Measurements from ENCODE around the gene SELENOS. TPM values are rescaled to one million over a fixed set of nuclear protein-coding genes. Genes with fewer than 3 reads are reported as not detected.

Gene SELENOS
- total and polyA plus RNA-seq, 2 experiments from 2014 or later: 127 to 158 TPM

DNA sequence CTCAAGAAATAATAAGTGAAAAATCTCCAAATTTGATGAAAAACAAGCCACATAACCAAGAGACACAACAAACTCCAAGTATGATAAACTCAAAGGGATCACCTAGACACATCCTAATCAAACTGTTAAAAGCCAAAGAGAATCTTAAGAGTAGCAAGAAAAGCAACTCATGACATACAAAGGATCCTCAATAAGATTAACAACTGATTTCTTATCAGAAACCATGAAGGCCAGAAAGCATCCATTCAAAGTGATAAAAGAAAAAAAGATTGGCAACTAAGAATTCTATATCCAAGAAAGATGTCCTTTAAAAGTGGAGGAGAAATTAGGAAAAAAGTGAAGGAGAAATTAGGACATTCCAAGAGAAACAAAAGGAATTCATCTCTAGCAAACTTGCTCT, 49.0 kb downstream of the SELENOS start:
- DNase-seq (ENCODE audit: low spot score): no peak
- Histone ChIP-seq H3K4me3 (no peak overlapping the region), H3K27me3 (no peaks in the 10 kb centered on the region), H3K9me2 (replicated peaks; ENCODE audit: insufficient read depth) (no peaks in the 10 kb centered on the region), H3K4me2 (no peak overlapping the region), H4K20me1 (ENCODE audit: insufficient read depth, poor library complexity, severe bottlenecking) (peaks cover 9% of the 10 kb centered on the region), H3K27ac (no peak overlapping the region), H3K79me2 (peaks cover 97% of the 10 kb centered on the region), H3K9me3 (ENCODE audit: low read depth) (peaks cover 9% of the 10 kb centered on the region), H3K4me1 (ENCODE audit: insufficient read depth) (no peaks in the 10 kb centered on the region), H2AFZ (no peak overlapping the region), H3K36me3 (replicated peaks; ENCODE audit: insufficient read depth, low read depth) (no peaks in the 10 kb centered on the region)
- TF ChIP-seq, protein P1, sequence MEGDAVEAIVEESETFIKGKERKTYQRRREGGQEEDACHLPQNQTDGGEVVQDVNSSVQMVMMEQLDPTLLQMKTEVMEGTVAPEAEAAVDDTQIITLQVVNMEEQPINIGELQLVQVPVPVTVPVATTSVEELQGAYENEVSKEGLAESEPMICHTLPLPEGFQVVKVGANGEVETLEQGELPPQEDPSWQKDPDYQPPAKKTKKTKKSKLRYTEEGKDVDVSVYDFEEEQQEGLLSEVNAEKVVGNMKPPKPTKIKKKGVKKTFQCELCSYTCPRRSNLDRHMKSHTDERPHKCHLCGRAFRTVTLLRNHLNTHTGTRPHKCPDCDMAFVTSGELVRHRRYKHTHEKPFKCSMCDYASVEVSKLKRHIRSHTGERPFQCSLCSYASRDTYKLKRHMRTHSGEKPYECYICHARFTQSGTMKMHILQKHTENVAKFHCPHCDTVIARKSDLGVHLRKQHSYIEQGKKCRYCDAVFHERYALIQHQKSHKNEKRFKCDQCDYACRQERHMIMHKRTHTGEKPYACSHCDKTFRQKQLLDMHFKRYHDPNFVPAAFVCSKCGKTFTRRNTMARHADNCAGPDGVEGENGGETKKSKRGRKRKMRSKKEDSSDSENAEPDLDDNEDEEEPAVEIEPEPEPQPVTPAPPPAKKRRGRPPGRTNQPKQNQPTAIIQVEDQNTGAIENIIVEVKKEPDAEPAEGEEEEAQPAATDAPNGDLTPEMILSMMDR (IDR thresholded peaks at IDR 0.05; ENCODE audit: poor library complexity): no peak
- no peak for TF ChIP-seq EZH2 (IDR thresholded peaks at IDR 0.05; ENCODE audit: borderline replicate concordance)
- no peak for TF ChIP-seq EZH2phosphoT487 (IDR thresholded peaks at IDR 0.05; ENCODE audit: low read depth, severe bottlenecking, unreplicated experiment)

DNA sequence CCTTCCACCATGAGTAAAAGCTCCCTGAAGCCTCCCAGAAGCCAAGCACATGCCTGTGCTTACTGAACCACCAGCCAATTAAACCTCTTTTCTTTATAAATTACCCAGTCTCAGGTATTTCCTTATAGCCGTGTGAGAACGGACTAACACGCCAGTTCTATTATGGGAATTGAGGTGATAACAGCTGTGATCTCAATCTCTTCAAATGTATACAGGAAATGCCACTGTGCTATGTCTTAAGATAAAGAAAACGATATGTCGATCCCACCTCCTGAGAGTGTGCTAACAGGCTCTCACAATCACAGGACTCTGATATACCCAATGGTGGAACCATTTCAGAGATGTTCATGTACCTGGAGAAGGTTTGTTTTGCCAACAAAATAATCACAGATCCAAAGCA, 51.6 kb downstream of the SELENOS start:
- no peak overlapping the region for H3K27ac ChIP-seq
- no peak overlapping the region for H3K4me3 ChIP-seq
- H3K4me1 ChIP-seq (ENCODE audit: insufficient read depth): peaks cover 11% of the 10 kb centered on the region
- H3K79me2 ChIP-seq: peaks cover 97% of the 10 kb centered on the region
- H3K27me3 ChIP-seq: no peaks in the 10 kb centered on the region
- H3K9me2 ChIP-seq (replicated peaks; ENCODE audit: insufficient read depth): no peaks in the 10 kb centered on the region
- H2AFZ ChIP-seq: no peak overlapping the region
- TF ChIP-seq, protein P1 (IDR thresholded peaks at IDR 0.05; ENCODE audit: poor library complexity): no peak
- TF ChIP-seq EZH2 (IDR thresholded peaks at IDR 0.05; ENCODE audit: borderline replicate concordance): no peak
- no peak for TF ChIP-seq EZH2phosphoT487 (IDR thresholded peaks at IDR 0.05; ENCODE audit: low read depth, severe bottlenecking, unreplicated experiment)
- WGBS (ENCODE audit: low lambda C conversion rate, missing lambda C conversion rate): 65% methylated on average over 5 of the region's 5 CpGs
- peaks cover 9% of the 10 kb centered on the region for H3K9me3 ChIP-seq (ENCODE audit: low read depth)
- H4K20me1 ChIP-seq (ENCODE audit: insufficient read depth, poor library complexity, severe bottlenecking): peaks cover 29% of the 10 kb centered on the region
- no peak overlapping the region for H3K4me2 ChIP-seq
- DNase-seq (ENCODE audit: low spot score): no peak
- H3K36me3 ChIP-seq (replicated peaks; ENCODE audit: insufficient read depth, low read depth): no peaks in the 10 kb centered on the region

Other genes with a start within 250 kb of the SELENOS start
- 26.2 and 27.8 TPM in 2 replicates for gene CHSY1, start 25.4 kb downstream of the SELENOS start, total RNA-seq
- gene CHSY1, start 25.4 kb downstream of the SELENOS start, polyA plus RNA-seq: 20.4 and 22.5 TPM in 2 replicates
- 40.0 and 54.7 TPM in 2 replicates for gene SNRPA1, start 17.8 kb upstream of the SELENOS start, total RNA-seq
- 110 and 117 TPM in 2 replicates for gene SNRPA1, start 17.8 kb upstream of the SELENOS start, polyA plus RNA-seq
- 40.5 and 52.5 TPM in 2 replicates for gene PCSK6, start 212.2 kb upstream of the SELENOS start, total RNA-seq
- 31.7 and 36.0 TPM in 2 replicates for gene PCSK6, start 212.2 kb upstream of the SELENOS start, polyA plus RNA-seq

Measured in hepatocyte (in vitro differentiated cells).